HG03196 (cell line): ENCODE results near the gene NMU.
"Not testable (repeated sequence)": the region's sequence is repeated elsewhere in the genome, so short reads cannot be mapped to it uniquely, and the experiment has no call there.

Experiments used
- ATAC-seq: cut with Tn5 transposase; IDR thresholded peaks from one replicate; pipeline ENCODE4 v1.9.1; 2021; ENCODE audit not compliant: unreplicated experiment

NMU gene

GRCh38 chr4:55625835-55626234 lies 10.3 kb downstream of the NMU start:
- no peak for ATAC-seq

- ATAC-seq: not testable (repeated sequence)
Observed at GRCh38 chr4:55624063-55624462, 12.0 kb downstream of the NMU start.

- ATAC-seq: no peak
Observed at GRCh38 chr4:55618546-55619143, 17.5 kb downstream of the NMU start.

GRCh38 chr4:55617587-55618197 lies 18.4 kb downstream of the NMU start:
- peak; percentile 80 for ATAC-seq

- ATAC-seq: no peak
Observed at GRCh38 chr4:55615008-55615407, 21.1 kb downstream of the NMU start.

- no peak for ATAC-seq
Observed at GRCh38 chr4:55613621-55614020, 22.5 kb downstream of the NMU start.

GRCh38 chr4:55612341-55612740 lies 23.8 kb downstream of the NMU start:
- ATAC-seq: no peak

- no peak for ATAC-seq
Observed at GRCh38 chr4:55611358-55612059, 24.6 kb downstream of the NMU start.

GRCh38 chr4:55610381-55610780 lies 25.7 kb downstream of the NMU start:
- ATAC-seq: no peak

GRCh38 chr4:55609393-55609866 lies 26.7 kb downstream of the NMU start:
- no peak for ATAC-seq

GRCh38 chr4:55608591-55608990 lies 27.5 kb downstream of the NMU start:
- no peak for ATAC-seq

GRCh38 chr4:55604996-55605395 lies 31.1 kb downstream of the NMU start:
- no peak for ATAC-seq

GRCh38 chr4:55600640-55601039 lies 35.5 kb downstream of the NMU start:
- no peak for ATAC-seq

- no peak for ATAC-seq
Observed at GRCh38 chr4:55598641-55599040, 37.5 kb downstream of the NMU start.

- no peak for ATAC-seq
Observed at GRCh38 chr4:55592014-55592413, 44.1 kb downstream of the NMU start, which contains the start of gene PDCL2. TSS of gene PDCL2 (minus strand) at chr4:55592245. CDS start at chr4:55592109, 136 bp downstream.

- no peak for ATAC-seq
Observed at GRCh38 chr4:55588160-55588559, 47.9 kb downstream of the NMU start.

- ATAC-seq: not testable (repeated sequence)
Observed at GRCh38 chr4:55582773-55583172, 53.3 kb downstream of the NMU start.

GRCh38 chr4:55578341-55579010 lies 57.6 kb downstream of the NMU start:
- no peak for ATAC-seq

GRCh38 chr4:55575513-55575912 lies 60.6 kb downstream of the NMU start:
- ATAC-seq: no peak

- no peak for ATAC-seq
Observed at GRCh38 chr4:55574252-55574651, 61.8 kb downstream of the NMU start.

GRCh38 chr4:55571806-55572205 lies 64.3 kb downstream of the NMU start:
- ATAC-seq: no peak
